Measurements from ENCODE around the gene ATXN1. TPM values are rescaled to one million over a fixed set of nuclear protein-coding genes. Genes with fewer than 3 reads are reported as not detected.

The ATXN1 gene
- total RNA-seq, 1 experiment from 2014 or later = 25.6 TPM

DNA sequence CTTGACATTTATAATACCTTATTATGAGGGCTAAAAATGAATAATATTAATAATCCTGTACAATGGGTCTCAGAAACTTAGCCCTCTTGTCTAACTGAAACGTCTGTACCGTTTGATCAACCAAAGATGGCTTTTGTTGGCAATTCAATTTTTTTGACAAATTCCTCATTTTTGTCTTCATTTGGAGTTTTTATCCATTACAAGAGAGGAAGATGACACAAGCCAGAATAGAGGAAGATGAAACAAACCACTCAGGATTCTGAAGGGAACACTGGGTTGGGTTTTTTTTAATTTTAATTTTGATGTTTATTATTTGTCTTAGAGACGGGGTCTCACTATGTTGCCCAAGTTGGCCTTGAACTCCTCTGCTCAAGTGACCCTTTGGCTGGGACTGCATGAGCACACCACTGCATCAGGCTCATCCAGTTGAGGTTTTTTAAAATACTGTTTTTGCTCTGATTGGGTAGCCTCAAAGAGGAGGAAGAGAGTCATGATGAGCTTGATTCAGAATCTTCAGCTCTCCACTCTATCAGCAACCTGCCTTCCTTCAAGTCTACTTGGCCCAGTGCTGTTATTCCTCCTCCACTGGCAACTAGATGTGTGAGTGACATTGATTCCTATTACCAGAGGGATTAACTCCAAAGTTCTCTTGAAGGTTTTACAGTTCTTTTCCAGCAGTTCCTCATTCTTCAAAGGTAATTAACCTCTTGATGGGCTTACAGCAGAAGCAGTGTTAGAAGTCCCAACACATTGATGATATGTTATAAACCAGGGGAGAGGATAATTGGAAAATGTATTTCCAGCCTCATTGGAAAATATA lies 71.3 kb downstream of the ATXN1 start:
- H3K4me1 ChIP-seq (ENCODE audit: insufficient read depth, low read length, poor library complexity, severe bottlenecking) = peaks cover 26% of the 10 kb centered on the region
- H3K4me3 ChIP-seq (ENCODE audit: low read depth, low read length, poor library complexity, severe bottlenecking) = no peak overlapping the region
- no peak for DNase-seq (ENCODE audit: low spot score)
- H3K9me3 ChIP-seq (ENCODE audit: low read depth, low read length, poor library complexity, severe bottlenecking) = no peaks in the 10 kb centered on the region
- no peaks in the 10 kb centered on the region for H3K27me3 ChIP-seq (replicated peaks; ENCODE audit: insufficient read depth, low read depth, low read length, poor library complexity)
- no peak for TF ChIP-seq CTCF (conservative IDR thresholded peaks at IDR 0.05; ENCODE audit: low read depth, low read length)
- no peak for TF ChIP-seq EZH2 (IDR thresholded peaks at IDR 0.05; ENCODE audit: borderline replicate concordance, low read depth, low read length, poor library complexity, severe bottlenecking)
- BruUV-seq (replicated peaks) = no TSS peak
- CTCF ChIA-PET = no interaction called here
- intact Hi-C loops (cut with micrococcal nuclease; ENCODE audit: unreplicated experiment) = no loop called here
- no peak overlapping the region for H3K27ac ChIP-seq (ENCODE audit: low read depth, low read length, poor library complexity, severe bottlenecking)
- no peaks in the 10 kb centered on the region for H3K36me3 ChIP-seq (ENCODE audit: insufficient read depth, low read length, poor library complexity, severe bottlenecking)
- POLR2A ChIA-PET (ENCODE audit: low non-redundant PET) = no interaction called here

DNA sequence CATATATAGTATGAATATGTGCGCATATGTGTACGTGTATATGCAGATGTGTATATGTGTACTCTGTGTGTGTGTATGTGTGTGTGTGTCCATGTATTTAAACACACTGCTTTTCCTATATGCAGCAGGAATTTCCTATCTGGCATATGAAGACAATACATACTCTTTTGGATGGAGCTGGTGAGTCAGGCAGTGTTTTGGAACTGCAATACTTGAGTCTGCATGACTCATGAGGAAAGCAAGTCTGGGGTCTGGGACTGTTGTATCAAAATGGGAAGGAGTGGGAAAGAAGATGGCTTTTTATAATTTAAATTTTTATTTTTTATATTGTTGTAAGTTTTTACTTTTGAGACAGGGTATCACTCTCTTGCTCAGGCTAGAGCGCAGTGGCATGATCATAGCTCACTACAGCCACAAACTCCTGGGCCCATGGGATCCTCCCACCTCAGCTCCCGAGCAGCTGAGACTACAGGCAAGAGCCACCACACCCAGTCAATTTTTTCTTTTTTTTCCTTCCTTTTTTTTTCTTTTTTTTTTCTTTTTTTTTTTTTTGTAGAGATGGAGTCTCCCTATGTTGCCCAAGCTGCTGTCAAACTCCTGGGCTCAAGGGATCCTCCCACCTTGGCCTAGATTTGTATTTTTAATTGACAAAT lies 72.2 kb downstream of the ATXN1 start:
- H3K27me3 ChIP-seq (replicated peaks; ENCODE audit: insufficient read depth, low read depth, low read length, poor library complexity) = no peaks in the 10 kb centered on the region
- intact Hi-C loops (cut with micrococcal nuclease; ENCODE audit: unreplicated experiment) = no loop called here
- CTCF ChIA-PET = no interaction called here
- POLR2A ChIA-PET (ENCODE audit: low non-redundant PET) = interaction anchor here (0.7 kb wide), 1 partner anchor 9 kb away, joined by 11 read pairs; no protein-coding TSS in a partner anchor
- H3K4me1 ChIP-seq (ENCODE audit: insufficient read depth, low read length, poor library complexity, severe bottlenecking) = peaks cover 32% of the 10 kb centered on the region
- no peaks in the 10 kb centered on the region for H3K9me3 ChIP-seq (ENCODE audit: low read depth, low read length, poor library complexity, severe bottlenecking)
- H3K36me3 ChIP-seq (ENCODE audit: insufficient read depth, low read length, poor library complexity, severe bottlenecking) = no peaks in the 10 kb centered on the region
- no TSS peak for BruUV-seq (replicated peaks)
- H3K4me3 ChIP-seq (ENCODE audit: low read depth, low read length, poor library complexity, severe bottlenecking) = no peak overlapping the region
- DNase-seq (ENCODE audit: low spot score) = no peak
- TF ChIP-seq CTCF (conservative IDR thresholded peaks at IDR 0.05; ENCODE audit: low read depth, low read length) (no peak), EZH2 (IDR thresholded peaks at IDR 0.05; ENCODE audit: borderline replicate concordance, low read depth, low read length, poor library complexity, severe bottlenecking) (no peak)
- no peak overlapping the region for H3K27ac ChIP-seq (ENCODE audit: low read depth, low read length, poor library complexity, severe bottlenecking)

DNA sequence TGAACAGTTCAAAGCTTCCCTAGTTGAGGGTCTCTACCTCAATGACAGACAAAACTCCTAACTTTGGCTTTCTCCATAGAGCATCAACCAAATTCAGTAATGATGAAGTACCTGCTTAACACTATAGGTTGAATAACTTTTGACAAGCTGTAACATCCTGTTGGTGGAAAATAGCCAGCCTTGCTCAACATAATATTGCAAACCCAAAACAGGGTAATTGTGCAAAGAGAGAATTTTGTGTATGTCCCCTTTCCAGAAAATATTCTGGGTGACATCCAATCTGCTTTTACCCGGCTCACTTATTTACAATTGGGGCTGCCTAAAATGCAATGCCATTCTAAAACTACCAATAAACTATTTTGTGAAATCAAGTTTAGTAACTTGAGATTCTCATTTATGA lies 72.8 kb downstream of the ATXN1 start:
- POLR2A ChIA-PET (ENCODE audit: low non-redundant PET) = no interaction called here
- Histone ChIP-seq H3K36me3 (ENCODE audit: insufficient read depth, low read length, poor library complexity, severe bottlenecking) (no peaks in the 10 kb centered on the region), H3K9me3 (ENCODE audit: low read depth, low read length, poor library complexity, severe bottlenecking) (no peaks in the 10 kb centered on the region), H3K27me3 (replicated peaks; ENCODE audit: insufficient read depth, low read depth, low read length, poor library complexity) (no peaks in the 10 kb centered on the region), H3K4me3 (ENCODE audit: low read depth, low read length, poor library complexity, severe bottlenecking) (no peak overlapping the region), H3K4me1 (ENCODE audit: insufficient read depth, low read length, poor library complexity, severe bottlenecking) (peaks cover 34% of the 10 kb centered on the region), H3K27ac (ENCODE audit: low read depth, low read length, poor library complexity, severe bottlenecking) (no peak overlapping the region)
- CTCF ChIA-PET = no interaction called here
- DNase-seq (ENCODE audit: low spot score) = no peak
- intact Hi-C loops (cut with micrococcal nuclease; ENCODE audit: unreplicated experiment) = no loop called here
- TF ChIP-seq EZH2 (IDR thresholded peaks at IDR 0.05; ENCODE audit: borderline replicate concordance, low read depth, low read length, poor library complexity, severe bottlenecking) = no peak
- TF ChIP-seq CTCF (conservative IDR thresholded peaks at IDR 0.05; ENCODE audit: low read depth, low read length) = no peak
- BruUV-seq (replicated peaks) = no TSS peak
